Measurements from ENCODE around the gene WDR55. TPM values are rescaled to one million over a fixed set of nuclear protein-coding genes. Genes with fewer than 3 reads are reported as not detected.

The WDR55 gene
- total RNA-seq, 4 donors from 2014 or later, result 15.6 to 25.1 (median 16.9) TPM

- no peaks in the 10 kb centered on the region for H3K27me3 ChIP-seq
- H3K4me3 ChIP-seq, result peak overlapping the region in 1 of 2 donors; percentile 62
- H3K36me3 ChIP-seq, result no peaks in the 10 kb centered on the region
- WGBS, 2 donors (ENCODE audit: low coverage in 1 of 2), result 54 to 81% methylated on average over 2 of the region's 2 CpGs
- no peaks in the 10 kb centered on the region for H3K9me3 ChIP-seq
- TF ChIP-seq EP300 (IDR thresholded peaks at IDR 0.05) (no peak), CTCF (IDR thresholded peaks at IDR 0.05) (no peak), POLR2AphosphoS5 (IDR thresholded peaks at IDR 0.05) (no peak), POLR2A (IDR thresholded peaks at IDR 0.05) (no peak)
- no peak for ATAC-seq
- peaks cover 0 to 28% (median 7%) of the 10 kb centered on the region in 3 donors for H3K4me1 ChIP-seq
- H3K27ac ChIP-seq, result peak overlapping the region in 3 of 4 donors; percentile 12 to 80 (median 17)
Measured at GRCh38 chr5:140630292-140631035, 34.2 kb upstream of the WDR55 start.

GRCh38 chr5:140631036-140631417 lies 33.7 kb upstream of the WDR55 start:
- Histone ChIP-seq H3K4me1 (peaks cover 0 to 28% (median 7%) of the 10 kb centered on the region in 3 donors), H3K36me3 (no peaks in the 10 kb centered on the region), H3K27ac (peak overlapping the region in 2 of 4 donors; percentile 12 to 80), H3K27me3 (no peaks in the 10 kb centered on the region), H3K4me3 (peak overlapping the region in 1 of 2 donors; percentile 62), H3K9me3 (no peaks in the 10 kb centered on the region)
- no peak for ATAC-seq
- TF ChIP-seq EP300 (IDR thresholded peaks at IDR 0.05) (no peak), POLR2AphosphoS5 (IDR thresholded peaks at IDR 0.05) (no peak)
- 91 to 92% methylated on average over 4 of the region's 4 CpGs for WGBS, 2 donors (ENCODE audit: low coverage in 1 of 2)

GRCh38 chr5:140631831-140632365 lies 32.8 kb upstream of the WDR55 start:
- H3K27me3 ChIP-seq, result no peaks in the 10 kb centered on the region
- H3K4me3 ChIP-seq, result peak overlapping the region; percentile 40 to 62
- H3K4me1 ChIP-seq, result peaks cover 0 to 28% (median 7%) of the 10 kb centered on the region in 3 donors
- WGBS, 2 donors (ENCODE audit: low coverage in 1 of 2), result 9 to 17% methylated on average over 1 to 12 of the region's 36 CpGs
- TF ChIP-seq EP300 (IDR thresholded peaks at IDR 0.05) (no peak), POLR2A (IDR thresholded peaks at IDR 0.05) (no peak), POLR2AphosphoS5 (IDR thresholded peaks at IDR 0.05) (no peak), CTCF (IDR thresholded peaks at IDR 0.05) (no peak)
- H3K27ac ChIP-seq, result peak overlapping the region in 3 of 4 donors; percentile 76 to 81 (median 80)
- no peak for ATAC-seq
- H3K36me3 ChIP-seq, result no peaks in the 10 kb centered on the region
- no peaks in the 10 kb centered on the region for H3K9me3 ChIP-seq

DNA sequence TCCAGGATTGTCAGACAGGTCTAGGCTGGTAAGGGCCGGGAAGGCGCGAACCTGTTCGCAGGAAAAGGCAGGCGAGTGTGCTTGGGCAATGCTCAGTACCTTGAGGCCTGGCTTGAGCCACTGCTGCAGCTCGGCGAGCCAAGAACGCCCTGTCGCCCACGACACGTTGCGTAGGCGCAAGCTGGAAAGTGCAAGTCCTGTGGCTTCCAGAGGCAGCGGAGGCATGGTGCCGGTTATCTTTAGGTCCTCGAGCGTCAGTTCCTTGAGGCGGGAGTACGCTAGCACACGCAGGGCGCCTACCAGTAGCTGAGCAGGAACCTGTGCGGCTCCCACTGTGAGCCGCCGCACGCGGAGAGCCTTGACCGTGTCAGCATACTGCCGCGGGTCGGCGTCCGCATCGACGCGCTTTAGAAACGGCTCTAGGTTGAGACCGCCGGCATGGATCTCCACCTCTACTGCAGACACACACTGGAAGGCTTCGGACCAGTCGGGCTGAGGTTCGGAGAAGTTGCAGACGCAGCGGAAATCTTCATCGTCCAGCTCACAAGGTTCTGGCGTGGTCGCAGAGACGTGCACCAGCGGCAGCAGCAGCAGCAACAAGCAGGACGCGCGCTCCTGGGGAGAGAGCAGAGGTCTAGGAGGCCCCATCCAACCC lies 32.2 kb upstream of the WDR55 start:
- TF ChIP-seq EP300 (IDR thresholded peaks at IDR 0.05), result no peak
- no peak for TF ChIP-seq POLR2AphosphoS5 (IDR thresholded peaks at IDR 0.05)
- no peak for TF ChIP-seq CTCF (IDR thresholded peaks at IDR 0.05)
- peak in 1 of 2 donors; percentile 11 for TF ChIP-seq POLR2A (IDR thresholded peaks at IDR 0.05)
- ATAC-seq, result peak; percentile 56
- WGBS, 2 donors (ENCODE audit: low coverage in 1 of 2), result 0% methylated on average over 14 of the region's 51 CpGs; no CpG with 5 or more reads in 1 of the 2 donors
- no peaks in the 10 kb centered on the region for H3K36me3 ChIP-seq
- H3K27ac ChIP-seq, result peak overlapping the region; percentile 3 to 81 (median 78)
- H3K4me1 ChIP-seq, result peaks cover 0 to 28% (median 7%) of the 10 kb centered on the region in 3 donors
- H3K9me3 ChIP-seq, result no peaks in the 10 kb centered on the region
- H3K27me3 ChIP-seq, result no peaks in the 10 kb centered on the region
- peak overlapping the region; percentile 40 to 62 for H3K4me3 ChIP-seq

DNA sequence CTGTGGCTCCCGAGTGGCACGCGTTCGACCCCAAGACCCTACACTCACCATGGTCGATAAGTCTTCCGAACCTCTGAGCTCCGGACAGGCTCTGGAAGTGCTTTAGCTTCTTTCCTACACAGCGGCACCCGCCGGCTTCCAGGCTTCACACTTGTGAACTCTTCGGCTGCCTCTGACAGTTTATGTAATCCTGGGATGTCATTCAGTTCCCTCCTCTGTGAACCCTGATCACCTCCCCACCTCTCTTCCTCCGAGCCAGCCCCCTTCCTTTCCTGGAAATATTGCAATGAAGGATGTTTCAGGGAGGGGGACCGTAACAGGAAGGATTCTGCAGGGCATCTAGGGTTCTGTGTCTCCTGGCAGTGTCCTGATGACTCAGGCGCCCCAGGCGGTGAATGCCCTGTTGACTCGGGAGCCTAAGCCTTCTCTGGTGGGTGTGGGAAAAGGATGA lies 31.7 kb upstream of the WDR55 start, which contains the start of gene CD14:
Gene CD14 (minus strand): TSS at position 155 of the 451 bp plus-strand sequence. CDS start 104 bp downstream, at position 51.
- ATAC-seq, result peak; percentile 61
- no peaks in the 10 kb centered on the region for H3K27me3 ChIP-seq
- TF ChIP-seq POLR2A (IDR thresholded peaks at IDR 0.05) (peak in 1 of 2 donors; percentile 37), CTCF (IDR thresholded peaks at IDR 0.05) (peak in 1 of 4 experiments; percentile 9), EP300 (IDR thresholded peaks at IDR 0.05) (no peak), POLR2AphosphoS5 (IDR thresholded peaks at IDR 0.05) (peak; percentile 42)
- H3K36me3 ChIP-seq, result no peaks in the 10 kb centered on the region
- peaks cover 0 to 28% (median 7%) of the 10 kb centered on the region in 3 donors for H3K4me1 ChIP-seq
- 0 to 11% methylated on average over 4 to 8 of the region's 16 CpGs for WGBS, 2 donors (ENCODE audit: low coverage in 1 of 2)
- peak within 1 kb of the TSS; percentile 40 to 62 for H3K4me3 ChIP-seq
- no peaks in the 10 kb centered on the region for H3K9me3 ChIP-seq
- H3K27ac ChIP-seq, result peak within 1 kb of the TSS; percentile 3 to 81 (median 78)

Data from gastroesophageal sphincter (tissue), 4 donors.